ENCODE measurements around the gene CLDN4. TPM values are rescaled to one million over a fixed set of nuclear protein-coding genes. Genes with fewer than 3 reads are reported as not detected.

Gene CLDN4
- total and polyA plus RNA-seq, 2 experiments from 2014 or later: 11.6 to 19.4 TPM

DNA sequence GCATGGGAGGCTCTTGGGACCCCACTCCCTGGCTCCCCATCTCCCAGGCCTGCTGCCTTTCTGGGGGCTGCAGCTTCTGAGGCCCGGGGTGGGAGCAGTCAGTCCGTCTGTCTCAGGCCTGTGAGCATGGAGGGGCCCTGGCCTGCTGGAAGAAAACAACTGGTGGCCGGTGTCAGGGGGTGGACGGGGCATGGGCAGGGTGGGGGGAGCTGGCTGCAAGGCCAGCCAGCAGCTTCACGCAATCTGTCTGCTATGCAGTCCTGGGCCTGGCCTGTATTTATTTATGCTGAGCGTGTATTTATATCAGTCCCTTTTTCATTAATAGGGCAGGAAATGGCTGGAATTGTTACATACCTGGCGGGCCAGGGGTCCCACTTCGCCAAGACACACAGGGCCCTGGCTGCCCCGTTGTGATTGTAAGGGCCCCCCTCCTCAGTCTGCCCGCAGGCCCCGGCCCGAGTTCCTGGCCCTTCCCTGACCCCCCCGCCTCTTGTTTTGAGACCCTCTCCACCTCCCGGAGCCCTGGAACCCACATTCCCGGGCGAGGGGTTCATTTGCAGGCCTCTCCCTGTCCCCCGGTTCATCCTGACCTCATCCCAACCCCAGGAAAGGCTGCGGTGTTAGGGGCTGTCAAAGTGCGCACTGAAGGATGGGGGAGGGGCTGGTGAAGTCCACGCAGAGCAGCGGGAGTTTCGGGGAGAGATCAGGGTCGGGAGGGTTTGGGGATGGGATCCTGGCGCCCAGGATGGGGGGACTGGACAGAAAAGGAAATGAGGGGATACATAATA lies 38.4 kb downstream of the CLDN4 start:
- H3K27ac ChIP-seq (ENCODE audit: low read depth): no peak overlapping the region
- no peak overlapping the region for H3K27ac Mint-ChIP-seq

More for the DNA sequence above, 38.4 kb downstream of the CLDN4 start:
- Histone ChIP-seq H3K36me3 (ENCODE audit: insufficient read depth) (no peaks in the 10 kb centered on the region), H3K4me1 (ENCODE audit: insufficient read depth) (peaks cover 20% of the 10 kb centered on the region), H3K79me2 (replicated peaks; ENCODE audit: insufficient read depth) (no peaks in the 10 kb centered on the region), H3K4me2 (peak overlapping the region; percentile 51; the same call in 1 of the 2 replicates), H3K4me3 (no peak overlapping the region), H3K9me2 (ENCODE audit: insufficient read depth) (no peaks in the 10 kb centered on the region), H3F3A (replicated peaks; ENCODE audit: low read depth) (no peaks in the 10 kb centered on the region), H4K20me1 (replicated peaks; ENCODE audit: insufficient read depth) (no peaks in the 10 kb centered on the region), H2AFZ (peak overlapping the region; percentile 84), H3K27me3 (ENCODE audit: insufficient read depth) (no peaks in the 10 kb centered on the region)
- TF ChIP-seq, protein P1, sequence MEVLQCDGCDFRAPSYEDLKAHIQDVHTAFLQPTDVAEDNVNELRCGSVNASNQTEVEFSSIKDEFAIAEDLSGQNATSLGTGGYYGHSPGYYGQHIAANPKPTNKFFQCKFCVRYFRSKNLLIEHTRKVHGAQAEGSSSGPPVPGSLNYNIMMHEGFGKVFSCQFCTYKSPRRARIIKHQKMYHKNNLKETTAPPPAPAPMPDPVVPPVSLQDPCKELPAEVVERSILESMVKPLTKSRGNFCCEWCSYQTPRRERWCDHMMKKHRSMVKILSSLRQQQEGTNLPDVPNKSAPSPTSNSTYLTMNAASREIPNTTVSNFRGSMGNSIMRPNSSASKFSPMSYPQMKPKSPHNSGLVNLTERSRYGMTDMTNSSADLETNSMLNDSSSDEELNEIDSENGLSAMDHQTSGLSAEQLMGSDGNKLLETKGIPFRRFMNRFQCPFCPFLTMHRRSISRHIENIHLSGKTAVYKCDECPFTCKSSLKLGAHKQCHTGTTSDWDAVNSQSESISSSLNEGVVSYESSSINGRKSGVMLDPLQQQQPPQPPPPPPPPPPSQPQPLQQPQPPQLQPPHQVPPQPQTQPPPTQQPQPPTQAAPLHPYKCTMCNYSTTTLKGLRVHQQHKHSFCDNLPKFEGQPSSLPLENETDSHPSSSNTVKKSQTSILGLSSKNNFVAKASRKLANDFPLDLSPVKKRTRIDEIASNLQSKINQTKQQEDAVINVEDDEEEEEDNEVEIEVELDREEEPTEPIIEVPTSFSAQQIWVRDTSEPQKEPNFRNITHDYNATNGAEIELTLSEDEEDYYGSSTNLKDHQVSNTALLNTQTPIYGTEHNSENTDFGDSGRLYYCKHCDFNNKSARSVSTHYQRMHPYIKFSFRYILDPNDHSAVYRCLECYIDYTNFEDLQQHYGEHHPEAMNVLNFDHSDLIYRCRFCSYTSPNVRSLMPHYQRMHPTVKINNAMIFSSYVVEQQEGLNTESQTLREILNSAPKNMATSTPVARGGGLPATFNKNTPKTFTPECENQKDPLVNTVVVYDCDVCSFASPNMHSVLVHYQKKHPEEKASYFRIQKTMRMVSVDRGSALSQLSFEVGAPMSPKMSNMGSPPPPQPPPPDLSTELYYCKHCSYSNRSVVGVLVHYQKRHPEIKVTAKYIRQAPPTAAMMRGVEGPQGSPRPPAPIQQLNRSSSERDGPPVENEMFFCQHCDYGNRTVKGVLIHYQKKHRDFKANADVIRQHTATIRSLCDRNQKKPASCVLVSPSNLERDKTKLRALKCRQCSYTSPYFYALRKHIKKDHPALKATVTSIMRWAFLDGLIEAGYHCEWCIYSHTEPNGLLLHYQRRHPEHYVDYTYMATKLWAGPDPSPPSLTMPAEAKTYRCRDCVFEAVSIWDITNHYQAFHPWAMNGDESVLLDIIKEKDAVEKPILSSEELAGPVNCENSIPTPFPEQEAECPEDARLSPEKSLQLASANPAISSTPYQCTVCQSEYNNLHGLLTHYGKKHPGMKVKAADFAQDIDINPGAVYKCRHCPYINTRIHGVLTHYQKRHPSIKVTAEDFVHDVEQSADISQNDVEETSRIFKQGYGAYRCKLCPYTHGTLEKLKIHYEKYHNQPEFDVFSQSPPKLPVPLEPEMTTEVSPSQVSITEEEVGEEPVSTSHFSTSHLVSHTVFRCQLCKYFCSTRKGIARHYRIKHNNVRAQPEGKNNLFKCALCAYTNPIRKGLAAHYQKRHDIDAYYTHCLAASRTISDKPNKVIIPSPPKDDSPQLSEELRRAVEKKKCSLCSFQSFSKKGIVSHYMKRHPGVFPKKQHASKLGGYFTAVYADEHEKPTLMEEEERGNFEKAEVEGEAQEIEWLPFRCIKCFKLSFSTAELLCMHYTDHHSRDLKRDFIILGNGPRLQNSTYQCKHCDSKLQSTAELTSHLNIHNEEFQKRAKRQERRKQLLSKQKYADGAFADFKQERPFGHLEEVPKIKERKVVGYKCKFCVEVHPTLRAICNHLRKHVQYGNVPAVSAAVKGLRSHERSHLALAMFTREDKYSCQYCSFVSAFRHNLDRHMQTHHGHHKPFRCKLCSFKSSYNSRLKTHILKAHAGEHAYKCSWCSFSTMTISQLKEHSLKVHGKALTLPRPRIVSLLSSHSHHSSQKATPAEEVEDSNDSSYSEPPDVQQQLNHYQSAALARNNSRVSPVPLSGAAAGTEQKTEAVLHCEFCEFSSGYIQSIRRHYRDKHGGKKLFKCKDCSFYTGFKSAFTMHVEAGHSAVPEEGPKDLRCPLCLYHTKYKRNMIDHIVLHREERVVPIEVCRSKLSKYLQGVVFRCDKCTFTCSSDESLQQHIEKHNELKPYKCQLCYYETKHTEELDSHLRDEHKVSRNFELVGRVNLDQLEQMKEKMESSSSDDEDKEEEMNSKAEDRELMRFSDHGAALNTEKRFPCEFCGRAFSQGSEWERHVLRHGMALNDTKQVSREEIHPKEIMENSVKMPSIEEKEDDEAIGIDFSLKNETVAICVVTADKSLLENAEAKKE (CRISPR knock-in tag; IDR thresholded peaks at IDR 0.05): no peak
- TF ChIP-seq CREB1 (CRISPR knock-in tag; IDR thresholded peaks at IDR 0.05; ENCODE audit: low read depth): no peak
- TF ChIP-seq, protein P2, sequence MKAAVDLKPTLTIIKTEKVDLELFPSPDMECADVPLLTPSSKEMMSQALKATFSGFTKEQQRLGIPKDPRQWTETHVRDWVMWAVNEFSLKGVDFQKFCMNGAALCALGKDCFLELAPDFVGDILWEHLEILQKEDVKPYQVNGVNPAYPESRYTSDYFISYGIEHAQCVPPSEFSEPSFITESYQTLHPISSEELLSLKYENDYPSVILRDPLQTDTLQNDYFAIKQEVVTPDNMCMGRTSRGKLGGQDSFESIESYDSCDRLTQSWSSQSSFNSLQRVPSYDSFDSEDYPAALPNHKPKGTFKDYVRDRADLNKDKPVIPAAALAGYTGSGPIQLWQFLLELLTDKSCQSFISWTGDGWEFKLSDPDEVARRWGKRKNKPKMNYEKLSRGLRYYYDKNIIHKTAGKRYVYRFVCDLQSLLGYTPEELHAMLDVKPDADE (IDR thresholded peaks at IDR 0.05): no peak
- TF ChIP-seq JUNB (IDR thresholded peaks at IDR 0.05; ENCODE audit: unreplicated experiment): no peak
- no peak for TF ChIP-seq STAT1 (IDR thresholded peaks at IDR 0.05; ENCODE audit: unreplicated experiment)
- no peak for TF ChIP-seq NANOG (IDR thresholded peaks at IDR 0.05; ENCODE audit: borderline replicate concordance)
- no peak for TF ChIP-seq ZNF114 (CRISPR knock-in tag; IDR thresholded peaks at IDR 0.05)
- no peak for TF ChIP-seq POLR2AphosphoS5 (IDR thresholded peaks at IDR 0.05; ENCODE audit: low read depth)
- TF ChIP-seq EZH2 (IDR thresholded peaks at IDR 0.05; ENCODE audit: low read depth, unreplicated experiment): no peak
- TF ChIP-seq ZNF331 (CRISPR knock-in tag; IDR thresholded peaks at IDR 0.05; ENCODE audit: low read depth): no peak
- Mint-ChIP-seq H3K36me3 (ENCODE audit: low read depth) (no peaks in the 10 kb centered on the region), H3K9me3 (no peaks in the 10 kb centered on the region), H3K4me1 (peaks cover 18% of the 10 kb centered on the region), H3K27me3 (ENCODE audit: insufficient read depth, low read depth, poor library complexity) (peaks cover 9% of the 10 kb centered on the region), H3K4me3 (no peak overlapping the region)
- ATAC-seq: peak; percentile 30
- peak; percentile 52 for DNase-seq (ENCODE audit: low spot score)
